GM19395 (cell line): ENCODE measurements around the gene TCEANC.
A peak's percentile ranks its signal among the peaks of the same experiment; 100 is the strongest.
"Not testable (repeated sequence)": the region's sequence is repeated elsewhere in the genome, so short reads cannot be mapped to it uniquely, and the experiment has no call there.

ENCODE experiments used
- ATAC-seq: cut with Tn5 transposase; IDR thresholded peaks from one replicate; pipeline ENCODE4 v1.9.1; 2021; ENCODE audit warnings: mild to moderate bottlenecking, moderate library complexity; ENCODE audit not compliant: unreplicated experiment

TCEANC gene

GRCh38 chrX:13655674-13656073 is 2.7 kb downstream of the TCEANC start:
- ATAC-seq = no peak

GRCh38 chrX:13658602-13659001 is 5.7 kb downstream of the TCEANC start:
- ATAC-seq = no peak

GRCh38 chrX:13659063-13659462 is 6.1 kb downstream of the TCEANC start:
- ATAC-seq = no peak

- peak; percentile 21 for ATAC-seq
Observed at GRCh38 chrX:13661735-13662288, 8.9 kb downstream of the TCEANC start.

GRCh38 chrX:13662355-13662791 is 9.4 kb downstream of the TCEANC start:
- peak; percentile 59 for ATAC-seq

DNA sequence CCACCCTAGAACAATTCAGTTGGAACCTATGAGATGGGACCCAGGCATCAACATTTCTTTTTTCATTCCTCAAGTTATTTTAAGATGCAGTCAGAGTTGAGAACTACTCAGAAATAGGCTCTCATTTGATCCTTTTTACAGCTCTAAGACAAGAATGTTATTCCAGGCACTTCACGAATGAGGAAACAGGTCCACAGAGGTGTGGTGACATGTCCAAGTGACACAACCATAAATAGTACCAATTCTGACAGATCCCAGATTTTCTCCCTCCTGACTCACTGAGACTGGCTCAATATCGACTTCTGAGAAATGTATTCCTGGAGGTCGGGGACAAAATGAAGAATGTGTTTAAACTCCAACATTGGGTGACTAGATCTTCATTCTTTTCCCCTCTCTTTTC is 11.1 kb downstream of the TCEANC start:
- no peak for ATAC-seq

- ATAC-seq = no peak
Observed at GRCh38 chrX:13666836-13667235, 13.9 kb downstream of the TCEANC start.

GRCh38 chrX:13667919-13668318 is 15.0 kb downstream of the TCEANC start:
- no peak for ATAC-seq

- peak; percentile 93 for ATAC-seq
Observed at GRCh38 chrX:13669246-13669737, 16.4 kb downstream of the TCEANC start.

DNA sequence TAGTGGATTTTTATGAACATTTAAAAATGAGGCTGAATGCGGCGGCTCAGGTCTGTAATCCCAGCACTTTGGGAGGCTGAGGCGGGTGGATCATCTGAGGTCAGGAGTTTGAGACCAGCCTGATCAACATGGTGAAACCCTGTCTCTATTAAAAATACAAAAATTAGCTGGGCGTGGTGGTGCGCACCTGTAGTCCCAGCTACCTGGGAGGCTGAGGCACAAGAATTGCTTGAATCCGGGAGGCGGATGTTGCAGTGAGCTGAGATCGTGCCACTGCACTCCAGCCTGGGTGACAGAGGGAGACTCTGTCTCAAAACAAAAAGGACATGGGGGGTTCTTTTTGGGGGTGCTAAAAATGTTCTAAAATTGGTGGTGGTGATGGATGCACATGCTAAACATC is 16.8 kb downstream of the TCEANC start:
- ATAC-seq = not testable (repeated sequence)

DNA sequence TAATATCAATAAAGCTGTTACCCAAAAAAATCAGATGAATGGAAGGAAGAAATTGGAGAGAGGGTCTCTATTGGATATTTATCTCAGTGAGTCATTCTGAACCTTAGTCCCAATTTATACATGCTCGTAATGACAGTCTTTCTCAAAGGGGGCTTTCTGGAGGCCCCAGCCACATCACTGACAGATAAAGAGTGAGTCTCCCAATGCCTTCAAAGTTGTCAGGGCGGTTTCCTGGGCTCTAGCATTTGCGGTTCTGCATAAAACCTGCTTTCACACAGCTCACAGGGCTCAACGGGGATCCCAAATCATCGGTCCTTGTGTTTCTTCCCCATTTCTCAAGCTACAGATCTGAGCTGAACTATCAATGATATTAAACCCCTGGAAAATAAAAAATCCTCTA is 17.3 kb downstream of the TCEANC start:
- no peak for ATAC-seq

DNA sequence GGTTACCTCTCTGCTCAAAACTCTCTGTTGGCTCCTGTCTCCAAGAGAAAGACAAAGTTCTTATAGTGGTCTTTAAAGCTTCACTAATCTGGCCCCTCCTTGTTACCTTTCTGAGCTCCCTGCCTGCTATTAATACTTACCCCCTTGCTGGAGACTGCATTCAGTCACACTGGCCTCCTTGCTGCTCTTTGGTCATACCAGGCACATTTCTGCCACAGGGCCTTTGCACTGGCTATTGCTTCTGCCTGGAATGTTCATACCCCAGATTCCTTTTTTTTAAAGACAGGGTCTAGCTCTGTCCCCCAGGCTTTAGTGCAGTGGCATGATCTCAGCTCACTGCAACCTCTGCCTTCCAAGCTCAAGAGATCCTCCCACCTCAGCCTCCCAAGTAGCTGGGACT is 20.1 kb downstream of the TCEANC start:
- ATAC-seq = no peak

DNA sequence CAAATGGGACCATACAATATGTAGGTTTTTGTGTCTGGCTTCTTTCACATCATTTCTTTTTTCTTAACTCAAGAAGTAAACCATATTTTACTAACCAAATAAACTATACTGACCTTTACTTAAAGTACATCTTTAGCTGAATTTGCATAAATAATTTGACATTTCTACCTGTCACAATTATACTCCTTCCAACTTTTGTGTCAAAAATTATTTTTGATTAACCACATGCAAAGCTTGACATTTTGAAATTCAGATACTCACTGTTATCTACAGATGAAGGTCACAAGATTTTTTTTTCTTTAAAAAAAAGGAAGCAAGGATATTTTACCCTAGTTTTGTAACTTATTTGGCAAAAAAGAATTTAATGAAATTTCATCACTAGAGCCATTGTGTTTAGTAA is 23.9 kb downstream of the TCEANC start:
- no peak for ATAC-seq

DNA sequence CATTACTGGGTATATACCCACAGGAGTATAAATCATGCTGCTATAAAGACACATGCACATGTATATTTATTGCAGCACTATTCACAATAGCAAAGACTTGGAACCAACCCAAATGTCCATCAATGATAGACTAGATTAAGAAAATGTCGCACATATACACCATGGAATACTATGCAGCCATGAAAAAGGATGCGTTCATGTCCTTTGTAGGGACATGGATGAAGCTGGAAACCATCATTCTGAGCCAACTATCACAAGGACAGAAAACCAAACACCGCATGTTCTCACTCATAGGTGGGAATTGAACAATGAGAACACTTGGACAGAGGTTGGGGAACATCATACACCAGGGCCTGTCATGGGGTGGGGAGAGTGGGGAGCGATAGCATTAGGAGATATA is 26.8 kb downstream of the TCEANC start:
- ATAC-seq = not testable (repeated sequence)

DNA sequence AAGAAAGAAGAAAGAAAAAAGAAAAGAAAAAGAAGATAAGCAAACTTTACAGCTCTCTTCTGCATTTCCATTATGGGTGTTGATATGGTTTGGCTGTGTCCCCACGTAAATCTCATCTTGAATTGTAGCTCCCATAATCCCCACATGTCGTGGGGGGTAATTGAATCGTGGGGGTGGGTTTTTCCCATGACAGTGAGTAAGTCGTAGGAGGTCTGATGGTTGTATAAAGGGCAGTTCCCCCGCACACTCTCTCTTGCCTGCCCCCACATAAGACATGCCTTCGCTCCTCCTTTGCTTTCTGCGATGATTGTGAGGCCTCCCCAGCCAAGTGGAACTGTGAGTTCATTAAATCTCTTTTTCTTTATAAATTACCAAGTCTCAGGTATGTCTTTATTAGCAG is 28.7 kb downstream of the TCEANC start:
- no peak for ATAC-seq

- ATAC-seq = no peak
Observed at GRCh38 chrX:13684361-13684760, 31.4 kb downstream of the TCEANC start.

DNA sequence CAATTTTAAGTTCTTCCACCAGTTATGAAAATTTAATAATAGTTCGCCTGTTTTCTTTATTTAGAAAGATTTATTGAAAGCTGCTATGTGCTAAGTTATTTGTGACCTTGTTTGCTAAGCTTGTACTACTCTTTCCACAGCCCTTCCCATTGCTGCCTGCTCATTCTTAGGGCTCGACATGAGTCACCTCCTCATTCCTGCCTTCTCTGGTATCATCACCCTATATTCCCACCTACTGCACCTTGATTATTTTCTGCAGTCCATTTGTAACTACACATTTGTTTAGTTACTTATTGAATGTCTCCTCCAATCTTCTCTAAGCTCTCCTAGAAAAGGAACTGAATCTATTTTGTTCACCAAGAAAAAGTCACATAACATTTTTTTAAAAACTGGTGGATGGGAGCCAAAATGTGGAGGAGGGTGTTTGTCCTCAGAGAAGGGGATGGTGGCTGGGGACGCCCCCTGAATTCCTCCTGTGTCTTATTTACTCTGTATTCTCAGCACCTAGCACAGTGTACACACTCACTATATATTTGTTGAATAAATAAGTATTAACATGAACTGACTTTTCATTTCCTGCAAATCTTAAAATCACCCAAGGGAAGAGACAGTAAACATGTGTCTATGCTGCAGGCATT is 32.3 kb downstream of the TCEANC start:
- ATAC-seq = no peak

DNA sequence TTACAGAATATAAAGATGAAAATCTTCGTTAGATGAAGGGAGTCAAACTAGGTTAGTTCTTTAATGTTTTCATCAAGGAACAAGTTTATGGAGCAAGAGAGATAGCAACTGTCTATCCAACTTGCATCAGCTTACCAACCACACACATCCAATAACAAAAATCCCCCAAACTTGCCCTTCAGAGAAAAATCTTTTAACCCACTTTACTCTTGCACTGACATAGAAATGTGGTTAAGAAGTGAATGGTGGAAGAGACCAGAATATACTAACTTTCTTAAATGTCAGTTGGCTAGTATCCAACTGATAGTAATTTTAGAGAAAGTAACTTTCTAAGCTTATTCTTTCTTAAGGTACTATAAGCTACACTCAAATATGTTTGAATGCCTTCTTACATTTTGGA is 34.3 kb downstream of the TCEANC start:
- no peak for ATAC-seq

DNA sequence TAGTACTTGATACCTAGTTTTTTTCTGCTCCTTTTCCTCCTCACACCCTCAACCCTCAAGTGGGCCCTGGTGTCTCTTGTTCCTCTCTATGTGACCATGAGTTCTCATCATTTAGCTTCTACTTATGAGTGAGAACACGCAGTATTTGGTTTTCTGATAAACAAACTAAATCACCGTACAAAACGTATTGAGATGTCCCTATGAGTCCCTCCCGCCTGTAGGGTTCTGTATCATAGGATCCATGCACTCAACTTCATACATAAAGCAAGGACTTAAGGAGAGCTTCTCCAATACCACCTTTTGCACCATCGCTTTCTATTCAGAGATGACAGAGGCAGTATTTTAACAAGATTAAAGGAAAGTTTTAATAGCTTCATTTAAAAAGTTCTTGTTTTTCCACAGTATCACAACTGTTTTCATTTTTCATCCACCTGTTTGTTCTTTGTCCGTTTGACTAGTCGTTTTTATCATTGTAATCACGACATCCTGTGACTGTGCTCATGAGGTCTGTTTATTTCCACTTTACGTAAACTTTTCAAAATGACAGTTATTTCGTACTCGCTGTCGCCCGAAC is 35.5 kb downstream of the TCEANC start:
- ATAC-seq = peak; percentile 23

GRCh38 chrX:13688958-13689740 is 36.2 kb downstream of the TCEANC start, which contains the start of gene RAB9A:
TSS of gene RAB9A (plus strand) at chrX:13689128. CDS start at chrX:13708747, 19,619 bp downstream.
- ATAC-seq = peak; percentile 79

DNA sequence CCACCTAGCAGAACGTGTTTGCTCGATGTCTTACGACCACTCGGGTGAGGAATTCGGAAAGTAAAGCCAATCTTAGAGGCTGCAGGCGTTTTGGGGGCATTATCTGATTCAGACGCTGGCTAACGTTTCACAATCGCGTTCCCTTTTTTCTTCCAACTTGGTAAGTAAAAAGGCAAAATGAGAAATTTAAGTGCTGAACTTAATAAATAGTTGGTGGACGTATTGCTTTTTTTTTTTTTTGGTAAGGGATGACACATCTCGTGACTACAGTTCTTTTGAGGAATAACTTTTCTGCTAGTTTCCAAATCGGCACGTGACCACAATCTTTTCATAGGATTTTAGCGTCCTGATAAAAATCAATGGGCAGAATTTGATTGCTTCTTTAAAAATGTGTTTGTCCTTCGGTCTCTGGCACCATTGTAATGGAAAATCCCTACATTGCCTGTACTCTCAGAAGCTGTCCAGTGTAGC is 36.8 kb downstream of the TCEANC start:
- no peak for ATAC-seq
